Smooth muscle cell (in vitro differentiated cells): ENCODE data around the gene POLA2. TPM values are rescaled to one million over a fixed set of nuclear protein-coding genes. Genes with fewer than 3 reads are reported as not detected.

Experiments used
- DNase-seq: peaks from one replicate; lab custom pipeline; 2025; ENCODE audit not compliant: unreplicated experiment; lab: John Stamatoyannopoulos, UW
- H2AFZ ChIP-seq: fragments of 200-600 bp; sonication (generic); 2 replicates; pipeline ENCODE4 v1.6.0; 2016; ENCODE audit warnings: antibody characterized with exemption, low read depth, mild to moderate bottlenecking
- H3F3A ChIP-seq: fragments of 200-600 bp; sonication (generic); 2 replicates; pipeline ENCODE4 v1.6.0; 2017; ENCODE audit warnings: antibody characterized with exemption, low read depth
- H3K27ac ChIP-seq: fragments of 200-600 bp; sonication (generic); 2 replicates; pipeline ENCODE4 v1.5.1; 2016; ENCODE audit warnings: low read depth, mild to moderate bottlenecking
- H3K27me3 ChIP-seq: fragments of 200-600 bp; sonication (generic); 2 replicates; pipeline ENCODE4 v1.6.1; 2016; ENCODE audit warnings: low read depth, mild to moderate bottlenecking
- H3K36me3 ChIP-seq: fragments of 200-600 bp; sonication (generic); 2 replicates; pipeline ENCODE4 v1.5.1; 2016; ENCODE audit warnings: low read depth
- H3K4me1 ChIP-seq: fragments of 200-600 bp; sonication (generic); 2 replicates; pipeline ENCODE4 v1.5.1; 2016; ENCODE audit warnings: low read depth
- H3K4me2 ChIP-seq: fragments of 200-600 bp; sonication (generic); 2 replicates; pipeline ENCODE4 v1.6.0; 2016; ENCODE audit warnings: mild to moderate bottlenecking
- H3K4me3 ChIP-seq: fragments of 200-600 bp; sonication (generic); 2 replicates; pipeline ENCODE4 v1.5.1; 2016; ENCODE audit warnings: mild to moderate bottlenecking
- H3K79me2 ChIP-seq: fragments of 200-600 bp; sonication (generic); 2 replicates; pipeline ENCODE4 v1.6.0; 2016; ENCODE audit warnings: low read depth, mild to moderate bottlenecking
- H3K9ac ChIP-seq: fragments of 200-600 bp; sonication (generic); 2 replicates; pipeline ENCODE4 v1.6.0; 2016; ENCODE audit warnings: low read depth
- H3K9me3 ChIP-seq: fragments of 200-600 bp; sonication (generic); replicated peaks from 2 replicates; pipeline ENCODE4 v1.5.1; 2016; ENCODE audit warnings: low read depth
- H4K20me1 ChIP-seq: fragments of 200-600 bp; sonication (generic); 2 replicates; pipeline ENCODE4 v1.6.0; 2016; ENCODE audit warnings: low read depth
- CTCF ChIP-seq: fragments of 200-600 bp; sonication (generic); IDR thresholded peaks from 2 replicates; pipeline ENCODE4 v1.5.1; 2017; ENCODE audit warnings: borderline replicate concordance, mild to moderate bottlenecking, antibody characterized with exemption; ENCODE audit not compliant: insufficient read depth, poor library complexity, severe bottlenecking
- WGBS: methylation state at CpG from one replicate; pipeline ENCODE4 v1.1.7; 2016; ENCODE audit warnings: low lambda C conversion rate; 5-methylcytosine and 5-hydroxymethylcytosine counted together
- polyA plus RNA-seq: library from polyadenylated mRNA; unstranded; fragments of >200 nt; fragmentation: Nextera tagmentation; extraction: Ambion mirVana; gene quantifications from 2 replicates; pipeline ENCODE4 v1.2.1, GENCODE V29; 2016
- total RNA-seq: library from RNA; depleted of rRNA; stranded (reverse); fragments of >200 nt; gene quantifications from 2 replicates; pipeline ENCODE4 v1.2.3, GENCODE V29; 2014

POLA2 gene
- total and polyA plus RNA-seq, 2 experiments from 2014 or later, result 2.5 to 8.4 TPM

GRCh38 chr11:65279741-65280440, 18.1 kb downstream of the POLA2 start:
- no peak for TF ChIP-seq CTCF
- Histone ChIP-seq H3K9ac (peak overlapping the region; percentile 77), H3K4me2 (peak overlapping the region; percentile 47), H4K20me1 (no peaks in the 10 kb centered on the region), H3K27me3 (no peaks in the 10 kb centered on the region), H3K4me3 (no peak overlapping the region), H3K79me2 (no peaks in the 10 kb centered on the region), H3K36me3 (no peaks in the 10 kb centered on the region), H3K4me1 (peaks cover 19% of the 10 kb centered on the region), H3K9me3 (no peaks in the 10 kb centered on the region), H2AFZ (no peak overlapping the region), H3F3A (peaks cover 3% of the 10 kb centered on the region), H3K27ac (peak overlapping the region; percentile 94)
- 0% methylated on average over 5 of the region's 5 CpGs for whole genome bisulfite sequencing
- DNase-seq, result no peak

GRCh38 chr11:65280646-65281045, 18.9 kb downstream of the POLA2 start:
- no peak for DNase-seq
- H3K4me3 ChIP-seq, result no peak overlapping the region
- H2AFZ ChIP-seq, result no peak overlapping the region
- peaks cover 3% of the 10 kb centered on the region for H3F3A ChIP-seq
- H3K27ac ChIP-seq, result peak overlapping the region; percentile 94
- peaks cover 19% of the 10 kb centered on the region for H3K4me1 ChIP-seq
- peak overlapping the region; percentile 46 for H3K4me2 ChIP-seq
- H3K27me3 ChIP-seq, result no peaks in the 10 kb centered on the region
- H3K9me3 ChIP-seq, result no peaks in the 10 kb centered on the region
- 92% methylated on average over 4 of the region's 4 CpGs for WGBS
- no peaks in the 10 kb centered on the region for H3K36me3 ChIP-seq
- no peaks in the 10 kb centered on the region for H4K20me1 ChIP-seq
- peak overlapping the region; percentile 46 for H3K9ac ChIP-seq
- no peaks in the 10 kb centered on the region for H3K79me2 ChIP-seq
- TF ChIP-seq CTCF, result no peak

GRCh38 chr11:65286686-65287085, 24.9 kb downstream of the POLA2 start:
- Histone ChIP-seq H3K4me3 (no peak overlapping the region), H3K4me2 (no peak overlapping the region), H2AFZ (no peak overlapping the region), H3K27ac (no peak overlapping the region), H3K4me1 (no peaks in the 10 kb centered on the region), H3K9ac (no peak overlapping the region), H3F3A (peaks cover 13% of the 10 kb centered on the region), H3K9me3 (no peaks in the 10 kb centered on the region), H4K20me1 (no peaks in the 10 kb centered on the region), H3K27me3 (no peaks in the 10 kb centered on the region), H3K36me3 (no peaks in the 10 kb centered on the region), H3K79me2 (no peaks in the 10 kb centered on the region)
- DNase-seq, result no peak
- no peak for TF ChIP-seq CTCF
- WGBS, result 90% methylated on average over 4 of the region's 4 CpGs

- WGBS, result 95% methylated on average over 2 of the region's 2 CpGs
These were observed 25.8 kb downstream of the POLA2 start for GRCh38 chr11:65287601-65288000.

More at GRCh38 chr11:65287601-65288000, 25.8 kb downstream of the POLA2 start:
- Histone ChIP-seq H3K79me2 (no peaks in the 10 kb centered on the region), H3K27me3 (no peaks in the 10 kb centered on the region), H3F3A (peaks cover 20% of the 10 kb centered on the region), H3K9me3 (no peaks in the 10 kb centered on the region), H2AFZ (no peak overlapping the region), H3K27ac (no peak overlapping the region), H3K4me2 (no peak overlapping the region), H3K4me3 (no peak overlapping the region), H4K20me1 (no peaks in the 10 kb centered on the region), H3K36me3 (no peaks in the 10 kb centered on the region), H3K9ac (no peak overlapping the region), H3K4me1 (no peaks in the 10 kb centered on the region)
- DNase-seq, result no peak
- no peak for TF ChIP-seq CTCF
